Midbrain (tissue), 1 donor: ENCODE measurements around the gene ZFP92.
"Not testable (repeated sequence)": the region's sequence is repeated elsewhere in the genome, so short reads cannot be mapped to it uniquely, and the experiment has no call there.

ENCODE experiments used
- DNase-seq: peaks from one replicate; lab custom pipeline; 2025; lab: John Stamatoyannopoulos, UW

The ZFP92 gene

GRCh38 chrX:153411255-153411987 lies at the start of gene ZFP92:
Gene ZFP92, plus strand, starts transcription at chrX:153411472. Its CDS starts 6,851 bp downstream, at chrX:153418323.
- DNase-seq = no peak

GRCh38 chrX:153361781-153362397 lies 49.4 kb upstream of the ZFP92 start:
- no peak for DNase-seq

- DNase-seq = no peak
Observed at GRCh38 chrX:153365670-153366069, 45.6 kb upstream of the ZFP92 start.

- DNase-seq = no peak
Observed at GRCh38 chrX:153366119-153366518, 45.2 kb upstream of the ZFP92 start.

- no peak for DNase-seq
Observed at GRCh38 chrX:153366878-153367538, 44.3 kb upstream of the ZFP92 start.

GRCh38 chrX:153370293-153371055 lies 40.8 kb upstream of the ZFP92 start:
- DNase-seq = no peak

- DNase-seq = no peak
Observed at GRCh38 chrX:153371256-153371655, 40.0 kb upstream of the ZFP92 start.

GRCh38 chrX:153372949-153373348 lies 38.3 kb upstream of the ZFP92 start:
- DNase-seq = no peak

GRCh38 chrX:153374426-153374825 lies 36.8 kb upstream of the ZFP92 start:
- DNase-seq = no peak

- DNase-seq = no peak
Observed at GRCh38 chrX:153375571-153375970, 35.7 kb upstream of the ZFP92 start.

- DNase-seq = no peak
Observed at GRCh38 chrX:153377727-153378126, 33.5 kb upstream of the ZFP92 start.

GRCh38 chrX:153378607-153379006 lies 32.7 kb upstream of the ZFP92 start:
- DNase-seq = no peak

GRCh38 chrX:153379508-153379907 lies 31.8 kb upstream of the ZFP92 start:
- no peak for DNase-seq

- no peak for DNase-seq
Observed at GRCh38 chrX:153379971-153380581, 31.2 kb upstream of the ZFP92 start.

- DNase-seq = no peak
Observed at GRCh38 chrX:153380691-153381090, 30.6 kb upstream of the ZFP92 start.

GRCh38 chrX:153381684-153382532 lies 29.4 kb upstream of the ZFP92 start:
- DNase-seq = peak; percentile 56

- DNase-seq = no peak
Observed at GRCh38 chrX:153382563-153383482, 28.4 kb upstream of the ZFP92 start.

GRCh38 chrX:153384390-153384789 lies 26.9 kb upstream of the ZFP92 start:
- no peak for DNase-seq

GRCh38 chrX:153384973-153385372 lies 26.3 kb upstream of the ZFP92 start:
- not testable (repeated sequence) for DNase-seq

GRCh38 chrX:153386097-153386496 lies 25.2 kb upstream of the ZFP92 start:
- no peak for DNase-seq
